Endothelial cell (in vitro differentiated cells): ENCODE data around the gene HMG20B. TPM values are rescaled to one million over a fixed set of nuclear protein-coding genes. Genes with fewer than 3 reads are reported as not detected.

Source experiments
- DNase-seq: peaks from one replicate; pipeline ENCODE4 v3.0.0; 2021; ENCODE audit warnings: low spot score
- H3K27ac Mint-ChIP-seq: one replicate; pipeline ENCODE4 v1.8.0; 2021; ENCODE audit warnings: mixed read lengths, inconsistent platforms; ENCODE audit not compliant: unreplicated experiment
- H3K27me3 Mint-ChIP-seq: one replicate; pipeline ENCODE4 v1.8.0; 2021; ENCODE audit warnings: mild to moderate bottlenecking, moderate library complexity, mixed read lengths, inconsistent platforms; ENCODE audit not compliant: unreplicated experiment
- H3K36me3 Mint-ChIP-seq: one replicate; pipeline ENCODE4 v1.8.0; 2021; ENCODE audit warnings: mild to moderate bottlenecking, low read depth, mixed read lengths, inconsistent platforms; ENCODE audit not compliant: unreplicated experiment
- H3K4me1 Mint-ChIP-seq: one replicate; pipeline ENCODE4 v1.8.0; 2021; ENCODE audit warnings: mild to moderate bottlenecking, mixed read lengths, inconsistent platforms; ENCODE audit not compliant: unreplicated experiment
- H3K4me3 Mint-ChIP-seq: one replicate; pipeline ENCODE4 v1.8.0; 2021; ENCODE audit warnings: mild to moderate bottlenecking, mixed read lengths, inconsistent platforms; ENCODE audit not compliant: unreplicated experiment
- H3K9me3 Mint-ChIP-seq: one replicate; pipeline ENCODE4 v1.8.0; 2021; ENCODE audit warnings: mixed read lengths, inconsistent platforms; ENCODE audit not compliant: unreplicated experiment
- CTCF ChIP-seq: fragments of 200-600 bp; sonication (generic); IDR thresholded peaks from one replicate; pipeline ENCODE4 v1.5.0; 2021; ENCODE audit warnings: antibody characterized with exemption; ENCODE audit not compliant: unreplicated experiment
- total RNA-seq: library from RNA; stranded (reverse); fragmentation: NEBNext Ultra II Directional; extraction: Animal tissue kit (Norgen Biotek cat#: 25700); gene quantifications from one replicate; pipeline ENCODE4 v1.2.1, GENCODE V29; 2021; ENCODE audit not compliant: unreplicated experiment

The HMG20B gene
- total RNA-seq, 1 donor from 2014 or later: 77.2 TPM

GRCh38 chr19:3555653-3556422, 16.9 kb upstream of the HMG20B start:
- H3K27me3 Mint-ChIP-seq: peaks cover 11% of the 10 kb centered on the region
- H3K4me3 Mint-ChIP-seq: peak overlapping the region; percentile 99
- H3K27ac Mint-ChIP-seq: no peak overlapping the region
- peaks cover 25% of the 10 kb centered on the region for H3K4me1 Mint-ChIP-seq
- no peak for DNase-seq
- no peaks in the 10 kb centered on the region for H3K9me3 Mint-ChIP-seq
- H3K36me3 Mint-ChIP-seq: peaks cover 3% of the 10 kb centered on the region
- TF ChIP-seq CTCF: no peak

DNA sequence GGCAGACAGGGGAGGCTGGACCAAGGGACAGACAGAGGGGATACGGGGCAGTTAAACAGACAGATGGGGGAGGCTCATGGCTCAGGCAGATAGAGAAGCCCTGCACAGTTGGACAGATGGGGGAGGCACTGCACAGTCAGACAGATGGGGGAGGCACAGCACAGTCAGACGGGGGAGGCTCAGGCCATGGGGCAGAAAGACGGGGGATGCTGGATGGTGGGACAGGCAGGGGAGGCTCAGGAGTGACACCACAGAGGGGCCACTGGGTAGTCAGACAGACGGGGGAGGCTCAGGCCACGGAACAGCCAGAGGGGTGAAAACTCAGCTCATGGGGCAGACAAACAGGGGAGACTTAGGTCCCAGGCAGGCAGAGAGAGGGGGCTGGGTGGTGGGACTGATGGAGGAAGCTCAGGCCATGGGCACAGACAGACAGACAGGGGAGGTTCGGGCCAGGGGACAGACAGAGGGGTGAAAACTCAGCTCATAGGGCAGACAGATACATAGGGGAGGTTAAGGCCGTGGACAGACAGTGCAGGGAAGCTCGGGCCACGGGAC, 16.2 kb upstream of the HMG20B start:
- no peaks in the 10 kb centered on the region for H3K9me3 Mint-ChIP-seq
- TF ChIP-seq CTCF: no peak
- H3K36me3 Mint-ChIP-seq: peaks cover 3% of the 10 kb centered on the region
- no peak overlapping the region for H3K27ac Mint-ChIP-seq
- peaks cover 24% of the 10 kb centered on the region for H3K4me1 Mint-ChIP-seq
- no peak for DNase-seq
- peaks cover 11% of the 10 kb centered on the region for H3K27me3 Mint-ChIP-seq
- peak overlapping the region; percentile 99 for H3K4me3 Mint-ChIP-seq

DNA sequence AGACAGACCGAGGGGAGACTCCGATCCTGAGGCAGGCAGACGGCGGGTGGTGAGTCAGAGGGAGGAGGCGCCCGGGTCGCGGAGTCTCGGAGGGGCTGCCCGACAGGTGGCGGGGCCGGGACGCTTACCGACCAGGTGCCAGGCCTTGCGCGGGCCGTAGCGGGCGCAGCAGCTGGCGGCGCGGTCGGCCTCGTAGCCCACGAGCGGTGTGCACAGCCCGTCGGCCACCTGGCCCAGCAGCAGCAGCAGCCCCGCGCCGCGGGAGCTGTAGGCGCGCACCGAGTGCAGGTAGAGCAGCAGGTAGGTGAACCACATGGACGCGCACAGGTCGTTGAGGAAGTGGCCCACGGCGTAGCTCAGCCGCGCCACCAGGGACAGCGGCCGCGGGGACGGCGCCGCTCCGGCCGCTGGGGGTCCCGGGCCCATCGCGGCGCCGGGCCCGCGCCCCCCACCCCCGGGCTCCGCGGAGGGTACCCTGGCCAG, 15.7 kb upstream of the HMG20B start:
- H3K9me3 Mint-ChIP-seq: no peaks in the 10 kb centered on the region

DNA sequence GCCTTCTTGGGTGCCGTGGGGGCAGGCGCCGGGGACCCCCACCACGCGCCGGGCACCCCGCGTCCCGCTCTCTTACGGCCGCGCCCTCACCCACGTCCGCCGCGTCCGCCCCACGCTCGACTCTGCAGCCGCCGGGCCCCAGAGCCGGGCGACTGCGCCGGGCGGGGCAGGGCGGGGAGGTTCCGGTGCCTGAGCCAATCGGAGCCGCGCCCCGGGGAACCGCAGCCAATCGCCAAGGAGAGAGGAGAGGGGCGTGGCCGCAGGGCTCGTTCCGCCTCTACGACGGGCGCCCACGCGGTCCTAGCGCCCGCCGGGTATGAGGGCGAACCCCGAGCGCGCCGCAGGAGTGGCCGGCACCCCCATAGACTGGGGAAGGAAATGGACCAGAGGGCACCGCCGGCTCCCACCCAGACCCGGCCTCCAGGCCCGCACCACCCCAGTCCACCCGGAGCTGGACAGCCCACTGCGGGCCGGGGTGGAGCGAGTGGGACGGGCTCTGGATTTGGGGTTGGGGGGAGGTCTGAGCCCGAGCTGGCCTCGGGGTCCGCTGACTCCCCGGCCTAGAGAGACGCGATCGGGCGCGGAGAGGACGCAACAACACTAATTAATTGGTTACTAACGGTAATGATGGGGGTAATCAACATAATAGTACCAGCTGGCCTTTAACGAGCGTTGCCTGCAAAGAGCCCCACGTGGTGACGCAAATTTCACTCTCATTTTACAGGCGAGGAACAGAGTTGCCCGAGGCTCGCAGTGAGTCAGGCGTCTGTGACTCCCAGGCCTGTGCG, 15.1 kb upstream of the HMG20B start, which contains the start of gene MFSD12:
Gene MFSD12, minus strand, starts transcription at position 126 of the 788 bp plus-strand sequence. CDS start 183 bp downstream, outside the sequence.
- H3K36me3 Mint-ChIP-seq: peaks cover 3% of the 10 kb centered on the region
- H3K4me3 Mint-ChIP-seq: peak within 1 kb of the TSS; percentile 99
- H3K4me1 Mint-ChIP-seq: peaks cover 21% of the 10 kb centered on the region
- H3K27me3 Mint-ChIP-seq: peaks cover 11% of the 10 kb centered on the region
- TF ChIP-seq CTCF: no peak
- H3K9me3 Mint-ChIP-seq: no peaks in the 10 kb centered on the region
- no peak within 1 kb of the TSS for H3K27ac Mint-ChIP-seq
- DNase-seq: peak; percentile 92

More for the DNA sequence above, 15.7 kb upstream of the HMG20B start:
- H3K27ac Mint-ChIP-seq: no peak overlapping the region
- H3K36me3 Mint-ChIP-seq: peaks cover 3% of the 10 kb centered on the region
- H3K4me1 Mint-ChIP-seq: peaks cover 21% of the 10 kb centered on the region
- H3K27me3 Mint-ChIP-seq: peaks cover 11% of the 10 kb centered on the region
- TF ChIP-seq CTCF: no peak
- no peak for DNase-seq
- peak overlapping the region; percentile 99 for H3K4me3 Mint-ChIP-seq
